HepG2 (cell line): Measurements from ENCODE around the gene PHF5A. TPM values are rescaled to one million over a fixed set of nuclear protein-coding genes. Genes with fewer than 3 reads are reported as not detected.

Experiments used
- HDAC1 ChIP-seq: sonication (generic); formaldehyde crosslinking; IDR thresholded peaks from 2 replicates; pipeline ENCODE4 v1.5.1; 2020; ENCODE audit warnings: mild to moderate bottlenecking, missing genetic modification reagents
- HNRNPK ChIP-seq: fragments of 200-400 bp; formaldehyde crosslinking; IDR thresholded peaks from 2 replicates; pipeline ENCODE4 v1.6.1; 2018; ENCODE audit warnings: low read length, low read depth, moderate library complexity, mild to moderate bottlenecking; ENCODE audit not compliant: poor library complexity, severe bottlenecking
- IRF2 ChIP-seq: IDR thresholded peaks from 2 replicates; pipeline ENCODE4 v1.6.1; 2018; ENCODE audit warnings: missing genetic modification reagents, missing compliant biosample characterization
- PITX1 ChIP-seq: sonication (generic); formaldehyde crosslinking; IDR thresholded peaks from 2 replicates; pipeline ENCODE4 v1.5.1; 2020; ENCODE audit warnings: mild to moderate bottlenecking, missing genetic modification reagents
- PRMT3 ChIP-seq: sonication (generic); formaldehyde crosslinking; IDR thresholded peaks from 2 replicates; pipeline ENCODE4 v1.8.1; 2022; ENCODE audit warnings: low read depth, mild to moderate bottlenecking, moderate library complexity, missing genetic modification reagents, borderline replicate concordance
- SRSF9 ChIP-seq: fragments of 200-400 bp; formaldehyde crosslinking; IDR thresholded peaks from 2 replicates; pipeline ENCODE4 v1.6.1; 2018; ENCODE audit warnings: borderline replicate concordance, mild to moderate bottlenecking, low read depth, low read length; ENCODE audit not compliant: insufficient read depth, poor library complexity, severe bottlenecking
- ZFY ChIP-seq: sonication (generic); formaldehyde crosslinking; IDR thresholded peaks from 2 replicates; pipeline ENCODE4 v1.4.0; 2020; ENCODE audit warnings: missing genetic modification reagents
- ZNF251 ChIP-seq: sonication (generic); formaldehyde crosslinking; IDR thresholded peaks from 2 replicates; pipeline ENCODE4 v1.9.0; 2021; ENCODE audit warnings: mild to moderate bottlenecking, missing genetic modification reagents
- ZNF333 ChIP-seq: sonication (generic); formaldehyde crosslinking; IDR thresholded peaks from 2 replicates; pipeline ENCODE4 v1.4.0; 2020; ENCODE audit warnings: mild to moderate bottlenecking, missing genetic modification reagents, borderline replicate concordance
- ZNF484 ChIP-seq: sonication (generic); formaldehyde crosslinking; IDR thresholded peaks from 2 replicates; pipeline ENCODE4 v1.5.1; 2020; ENCODE audit warnings: mild to moderate bottlenecking, low read depth, missing genetic modification reagents, borderline replicate concordance
- ZNF543 ChIP-seq: sonication (generic); formaldehyde crosslinking; IDR thresholded peaks from 2 replicates; pipeline ENCODE4 v1.4.0; 2020; ENCODE audit warnings: mild to moderate bottlenecking, missing genetic modification reagents
- polyA plus RNA-seq, 8 experiments: library from polyadenylated mRNA; depleted of rRNA in 3 of 8; stranded (reverse) in 7 of 8; unstranded in 1 of 8; fragments of >200 nt; fragmentation: Illumina TruSeq in 4 of 8; extraction: Trizol in 4 of 8; gene quantifications; 2 replicates each; pipeline versions ENCODE4 v1.2.1 to v1.2.3, GENCODE V29; 2011 to 2016; ENCODE audit warnings: low read depth in 4 of 8, missing spikeins in 1 of 8, mixed read lengths in 1 of 8; ENCODE audit not compliant: insufficient read depth in 1 of 8
- total RNA-seq, 5 experiments: library from RNA; depleted of rRNA; stranded (reverse); fragments of >200 nt; fragmentation: Illumina TruSeq; extraction: Trizol; gene quantifications; 2 replicates each; pipeline ENCODE4 v1.2.3, GENCODE V29; 2016; ENCODE audit warnings: low read depth in 1 of 5
- TF ChIP-seq, protein P1 (sequence below): sonication (generic); formaldehyde crosslinking; IDR thresholded peaks from 2 replicates; pipeline ENCODE4 v1.9.0; 2022; ENCODE audit warnings: missing genetic modification reagents, mild to moderate bottlenecking, borderline replicate concordance
- TF ChIP-seq, protein P2 (sequence below): sonication (generic); formaldehyde crosslinking; conservative IDR thresholded peaks from 2 replicates; pipeline ENCODE4 v1.4.0; 2020; ENCODE audit warnings: missing genetic modification reagents
- TF ChIP-seq, protein P3 (sequence below): IDR thresholded peaks from 2 replicates; pipeline ENCODE4 v1.6.1; 2016; ENCODE audit warnings: control low read depth
- TF ChIP-seq, protein P4 (sequence below): sonication (generic); formaldehyde crosslinking; IDR thresholded peaks from 2 replicates; pipeline ENCODE4 v1.5.0; 2020; ENCODE audit warnings: missing genetic modification reagents, mild to moderate bottlenecking, borderline replicate concordance
- TF ChIP-seq, protein P5 (sequence below): sonication (generic); formaldehyde crosslinking; IDR thresholded peaks from 2 replicates; pipeline ENCODE4 v1.4.0; 2020; ENCODE audit warnings: mild to moderate bottlenecking, missing genetic modification reagents, borderline replicate concordance
- TF ChIP-seq, protein P6 (sequence below): IDR thresholded peaks from 2 replicates; pipeline ENCODE4 v1.6.1; 2016; ENCODE audit warnings: missing genetic modification reagents, missing compliant biosample characterization
- TF ChIP-seq, protein P7 (sequence below): sonication (generic); formaldehyde crosslinking; IDR thresholded peaks from 2 replicates; pipeline ENCODE4 v1.9.0; 2021; ENCODE audit warnings: missing genetic modification reagents, borderline replicate concordance

Gene PHF5A
- total and polyA plus RNA-seq, 2 of the 13 experiments (the other 11 are each of a cell fraction or from before 2014, with no cell fraction given): 56.6 to 105 TPM

DNA sequence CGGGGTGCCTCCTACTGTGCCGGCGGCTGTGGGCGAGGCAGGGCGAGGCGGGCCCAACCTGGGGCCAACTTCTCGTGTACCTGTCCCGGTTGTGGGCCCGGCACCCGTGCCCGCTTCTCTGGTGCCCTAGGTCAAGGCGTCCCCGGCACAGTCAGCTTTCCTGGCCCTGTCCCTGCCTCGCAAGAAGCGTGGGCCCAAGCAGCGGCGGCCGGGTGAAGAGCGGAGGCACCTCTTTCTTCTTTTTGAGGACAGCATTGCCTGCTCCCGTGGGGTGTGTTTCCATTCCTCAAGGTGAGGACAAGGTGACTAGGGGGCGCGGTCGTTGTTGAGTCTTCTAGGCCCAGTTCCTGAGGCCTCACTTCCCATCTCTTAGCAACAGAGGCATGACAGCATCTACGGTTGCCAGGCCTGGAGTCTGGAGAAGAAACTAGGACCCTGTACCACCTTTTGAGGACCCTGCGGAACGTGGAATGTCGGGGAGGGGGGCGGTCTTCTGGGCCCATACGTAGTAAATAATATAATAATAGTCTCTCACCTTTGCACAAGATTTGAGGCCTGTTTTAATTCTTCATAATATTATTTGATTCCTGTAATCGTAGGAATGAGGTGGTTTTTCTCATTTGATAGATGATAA lies 843 bp upstream of the PHF5A start (continued):
- TF ChIP-seq SRSF9 (no peak), ZNF543 (CRISPR knock-in tag) (no peak), ZNF333 (CRISPR knock-in tag) (no peak), ZNF484 (CRISPR knock-in tag) (no peak), PITX1 (no peak; the same call in 1 of the 2 replicates), ZNF251 (no peak), IRF2 (CRISPR knock-in tag) (no peak), HDAC1 (CRISPR knock-in tag) (no peak), HNRNPK (no peak), PRMT3 (CRISPR knock-in tag) (no peak), ZFY (peak; percentile 81; the same call in 1 of the 2 replicates)
- TF ChIP-seq, protein P1, sequence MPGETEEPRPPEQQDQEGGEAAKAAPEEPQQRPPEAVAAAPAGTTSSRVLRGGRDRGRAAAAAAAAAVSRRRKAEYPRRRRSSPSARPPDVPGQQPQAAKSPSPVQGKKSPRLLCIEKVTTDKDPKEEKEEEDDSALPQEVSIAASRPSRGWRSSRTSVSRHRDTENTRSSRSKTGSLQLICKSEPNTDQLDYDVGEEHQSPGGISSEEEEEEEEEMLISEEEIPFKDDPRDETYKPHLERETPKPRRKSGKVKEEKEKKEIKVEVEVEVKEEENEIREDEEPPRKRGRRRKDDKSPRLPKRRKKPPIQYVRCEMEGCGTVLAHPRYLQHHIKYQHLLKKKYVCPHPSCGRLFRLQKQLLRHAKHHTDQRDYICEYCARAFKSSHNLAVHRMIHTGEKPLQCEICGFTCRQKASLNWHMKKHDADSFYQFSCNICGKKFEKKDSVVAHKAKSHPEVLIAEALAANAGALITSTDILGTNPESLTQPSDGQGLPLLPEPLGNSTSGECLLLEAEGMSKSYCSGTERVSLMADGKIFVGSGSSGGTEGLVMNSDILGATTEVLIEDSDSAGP: no peak; the same call in 1 of the 2 replicates
- TF ChIP-seq, protein P2, sequence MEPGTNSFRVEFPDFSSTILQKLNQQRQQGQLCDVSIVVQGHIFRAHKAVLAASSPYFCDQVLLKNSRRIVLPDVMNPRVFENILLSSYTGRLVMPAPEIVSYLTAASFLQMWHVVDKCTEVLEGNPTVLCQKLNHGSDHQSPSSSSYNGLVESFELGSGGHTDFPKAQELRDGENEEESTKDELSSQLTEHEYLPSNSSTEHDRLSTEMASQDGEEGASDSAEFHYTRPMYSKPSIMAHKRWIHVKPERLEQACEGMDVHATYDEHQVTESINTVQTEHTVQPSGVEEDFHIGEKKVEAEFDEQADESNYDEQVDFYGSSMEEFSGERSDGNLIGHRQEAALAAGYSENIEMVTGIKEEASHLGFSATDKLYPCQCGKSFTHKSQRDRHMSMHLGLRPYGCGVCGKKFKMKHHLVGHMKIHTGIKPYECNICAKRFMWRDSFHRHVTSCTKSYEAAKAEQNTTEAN (CRISPR knock-in tag): no peak
- TF ChIP-seq, protein P3, sequence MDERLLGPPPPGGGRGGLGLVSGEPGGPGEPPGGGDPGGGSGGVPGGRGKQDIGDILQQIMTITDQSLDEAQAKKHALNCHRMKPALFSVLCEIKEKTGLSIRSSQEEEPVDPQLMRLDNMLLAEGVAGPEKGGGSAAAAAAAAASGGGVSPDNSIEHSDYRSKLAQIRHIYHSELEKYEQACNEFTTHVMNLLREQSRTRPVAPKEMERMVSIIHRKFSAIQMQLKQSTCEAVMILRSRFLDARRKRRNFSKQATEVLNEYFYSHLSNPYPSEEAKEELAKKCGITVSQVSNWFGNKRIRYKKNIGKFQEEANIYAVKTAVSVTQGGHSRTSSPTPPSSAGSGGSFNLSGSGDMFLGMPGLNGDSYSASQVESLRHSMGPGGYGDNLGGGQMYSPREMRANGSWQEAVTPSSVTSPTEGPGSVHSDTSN (CRISPR knock-in tag): no peak
- TF ChIP-seq, protein P4, sequence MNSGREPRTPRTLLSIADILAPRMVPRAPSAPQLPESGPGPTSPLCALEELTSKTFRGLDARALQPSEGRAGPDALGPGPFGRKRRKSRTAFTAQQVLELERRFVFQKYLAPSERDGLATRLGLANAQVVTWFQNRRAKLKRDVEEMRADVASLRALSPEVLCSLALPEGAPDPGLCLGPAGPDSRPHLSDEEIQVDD: no peak
- TF ChIP-seq, protein P5, sequence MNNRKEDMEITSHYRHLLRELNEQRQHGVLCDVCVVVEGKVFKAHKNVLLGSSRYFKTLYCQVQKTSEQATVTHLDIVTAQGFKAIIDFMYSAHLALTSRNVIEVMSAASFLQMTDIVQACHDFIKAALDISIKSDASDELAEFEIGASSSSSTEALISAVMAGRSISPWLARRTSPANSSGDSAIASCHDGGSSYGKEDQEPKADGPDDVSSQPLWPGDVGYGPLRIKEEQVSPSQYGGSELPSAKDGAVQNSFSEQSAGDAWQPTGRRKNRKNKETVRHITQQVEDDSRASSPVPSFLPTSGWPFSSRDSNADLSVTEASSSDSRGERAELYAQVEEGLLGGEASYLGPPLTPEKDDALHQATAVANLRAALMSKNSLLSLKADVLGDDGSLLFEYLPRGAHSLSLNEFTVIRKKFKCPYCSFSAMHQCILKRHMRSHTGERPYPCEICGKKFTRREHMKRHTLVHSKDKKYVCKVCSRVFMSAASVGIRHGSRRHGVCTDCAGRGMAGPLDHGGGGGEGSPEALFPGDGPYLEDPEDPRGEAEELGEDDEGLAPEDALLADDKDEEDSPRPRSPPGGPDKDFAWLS: no peak
- TF ChIP-seq, protein P6, sequence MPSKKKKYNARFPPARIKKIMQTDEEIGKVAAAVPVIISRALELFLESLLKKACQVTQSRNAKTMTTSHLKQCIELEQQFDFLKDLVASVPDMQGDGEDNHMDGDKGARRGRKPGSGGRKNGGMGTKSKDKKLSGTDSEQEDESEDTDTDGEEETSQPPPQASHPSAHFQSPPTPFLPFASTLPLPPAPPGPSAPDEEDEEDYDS (CRISPR knock-in tag): no peak
- TF ChIP-seq, protein P7, sequence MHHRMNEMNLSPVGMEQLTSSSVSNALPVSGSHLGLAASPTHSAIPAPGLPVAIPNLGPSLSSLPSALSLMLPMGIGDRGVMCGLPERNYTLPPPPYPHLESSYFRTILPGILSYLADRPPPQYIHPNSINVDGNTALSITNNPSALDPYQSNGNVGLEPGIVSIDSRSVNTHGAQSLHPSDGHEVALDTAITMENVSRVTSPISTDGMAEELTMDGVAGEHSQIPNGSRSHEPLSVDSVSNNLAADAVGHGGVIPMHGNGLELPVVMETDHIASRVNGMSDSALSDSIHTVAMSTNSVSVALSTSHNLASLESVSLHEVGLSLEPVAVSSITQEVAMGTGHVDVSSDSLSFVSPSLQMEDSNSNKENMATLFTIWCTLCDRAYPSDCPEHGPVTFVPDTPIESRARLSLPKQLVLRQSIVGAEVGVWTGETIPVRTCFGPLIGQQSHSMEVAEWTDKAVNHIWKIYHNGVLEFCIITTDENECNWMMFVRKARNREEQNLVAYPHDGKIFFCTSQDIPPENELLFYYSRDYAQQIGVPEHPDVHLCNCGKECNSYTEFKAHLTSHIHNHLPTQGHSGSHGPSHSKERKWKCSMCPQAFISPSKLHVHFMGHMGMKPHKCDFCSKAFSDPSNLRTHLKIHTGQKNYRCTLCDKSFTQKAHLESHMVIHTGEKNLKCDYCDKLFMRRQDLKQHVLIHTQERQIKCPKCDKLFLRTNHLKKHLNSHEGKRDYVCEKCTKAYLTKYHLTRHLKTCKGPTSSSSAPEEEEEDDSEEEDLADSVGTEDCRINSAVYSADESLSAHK (CRISPR knock-in tag): no peak
